ENCODE results near the gene HEATR5A.
"Not testable (repeated sequence)": the region's sequence is repeated elsewhere in the genome, so short reads cannot be mapped to it uniquely, and the experiment has no call there.

HEATR5A gene
- long read RNA-seq, partial matches to known transcripts = 4 of 5 reads
- long read RNA-seq, other reads (novel, unspliced or antisense) = 1 of 5 reads

GRCh38 chr14:31420319-31421111 is at the start of gene HEATR5A:
Gene HEATR5A (minus strand): TSS chr14:31420550. CDS start chr14:31402975, 17,575 bp downstream.
- Histone ChIP-seq H3K27ac (replicated peaks) (peak within 1 kb of the TSS; percentile 88), H3K4me3 (replicated peaks; ENCODE audit: insufficient read depth, low read length) (peak within 1 kb of the TSS; percentile 86), H3K27me3 (ENCODE audit: insufficient read depth, poor library complexity, severe bottlenecking) (no peaks in the 10 kb centered on the region)
- DNase-seq (ENCODE audit: low read depth in 1 of 2, low spot score in 1 of 2) = peak; percentile 84 to 93
- peak; percentile 63 for TF ChIP-seq REST (IDR thresholded peaks at IDR 0.05; ENCODE audit: insufficient replicate concordance, low read depth)
- TF ChIP-seq, protein P1, sequence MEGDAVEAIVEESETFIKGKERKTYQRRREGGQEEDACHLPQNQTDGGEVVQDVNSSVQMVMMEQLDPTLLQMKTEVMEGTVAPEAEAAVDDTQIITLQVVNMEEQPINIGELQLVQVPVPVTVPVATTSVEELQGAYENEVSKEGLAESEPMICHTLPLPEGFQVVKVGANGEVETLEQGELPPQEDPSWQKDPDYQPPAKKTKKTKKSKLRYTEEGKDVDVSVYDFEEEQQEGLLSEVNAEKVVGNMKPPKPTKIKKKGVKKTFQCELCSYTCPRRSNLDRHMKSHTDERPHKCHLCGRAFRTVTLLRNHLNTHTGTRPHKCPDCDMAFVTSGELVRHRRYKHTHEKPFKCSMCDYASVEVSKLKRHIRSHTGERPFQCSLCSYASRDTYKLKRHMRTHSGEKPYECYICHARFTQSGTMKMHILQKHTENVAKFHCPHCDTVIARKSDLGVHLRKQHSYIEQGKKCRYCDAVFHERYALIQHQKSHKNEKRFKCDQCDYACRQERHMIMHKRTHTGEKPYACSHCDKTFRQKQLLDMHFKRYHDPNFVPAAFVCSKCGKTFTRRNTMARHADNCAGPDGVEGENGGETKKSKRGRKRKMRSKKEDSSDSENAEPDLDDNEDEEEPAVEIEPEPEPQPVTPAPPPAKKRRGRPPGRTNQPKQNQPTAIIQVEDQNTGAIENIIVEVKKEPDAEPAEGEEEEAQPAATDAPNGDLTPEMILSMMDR (IDR thresholded peaks at IDR 0.05; ENCODE audit: insufficient read depth, low read length) = no peak
- TF ChIP-seq POLR2AphosphoS5 (IDR thresholded peaks at IDR 0.05; ENCODE audit: low read depth) = peak; percentile 84
- TF ChIP-seq GABPA (IDR thresholded peaks at IDR 0.05; ENCODE audit: low read depth) = no peak
- TF ChIP-seq SPI1 (IDR thresholded peaks at IDR 0.05; ENCODE audit: borderline replicate concordance, low read depth) = no peak

DNA sequence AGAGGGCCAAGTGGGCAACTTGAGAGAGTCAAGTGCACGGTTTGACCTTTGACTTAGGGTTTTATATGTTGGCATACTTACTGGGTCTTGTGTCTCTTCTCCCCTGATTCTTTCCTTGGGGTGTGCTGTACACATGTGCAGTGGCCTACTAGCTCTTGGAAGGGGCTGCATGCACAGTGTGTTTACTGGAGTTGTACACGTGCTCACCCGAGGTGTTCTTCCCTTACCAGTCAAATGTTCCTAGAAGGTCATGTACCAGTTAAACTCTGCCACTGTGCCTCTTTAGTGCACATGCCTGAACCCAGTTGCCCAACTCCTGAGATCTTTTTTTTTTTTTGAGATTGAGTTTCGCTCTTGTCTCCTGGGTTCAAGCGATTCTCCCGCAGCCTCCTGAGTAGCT is 46.2 kb upstream of the HEATR5A start:
- TF ChIP-seq SPI1 (IDR thresholded peaks at IDR 0.05; ENCODE audit: borderline replicate concordance, low read depth) (no peak), POLR2AphosphoS5 (IDR thresholded peaks at IDR 0.05; ENCODE audit: low read depth) (no peak), REST (IDR thresholded peaks at IDR 0.05; ENCODE audit: insufficient replicate concordance, low read depth) (no peak), GABPA (IDR thresholded peaks at IDR 0.05; ENCODE audit: low read depth) (no peak)
- TF ChIP-seq, protein P1 (IDR thresholded peaks at IDR 0.05; ENCODE audit: insufficient read depth, low read length) = no peak
- Histone ChIP-seq H3K27me3 (ENCODE audit: insufficient read depth, poor library complexity, severe bottlenecking) (no peaks in the 10 kb centered on the region), H3K27ac (replicated peaks) (no peak overlapping the region), H3K4me3 (replicated peaks; ENCODE audit: insufficient read depth, low read length) (no peak overlapping the region)
- no peak for DNase-seq (ENCODE audit: low read depth in 1 of 2, low spot score in 1 of 2)

- TF ChIP-seq REST (IDR thresholded peaks at IDR 0.05; ENCODE audit: insufficient replicate concordance, low read depth) (no peak), GABPA (IDR thresholded peaks at IDR 0.05; ENCODE audit: low read depth) (no peak), SPI1 (IDR thresholded peaks at IDR 0.05; ENCODE audit: borderline replicate concordance, low read depth) (no peak), POLR2AphosphoS5 (IDR thresholded peaks at IDR 0.05; ENCODE audit: low read depth) (no peak)
- TF ChIP-seq, protein P1 (IDR thresholded peaks at IDR 0.05; ENCODE audit: insufficient read depth, low read length) = no peak
- Histone ChIP-seq H3K4me3 (replicated peaks; ENCODE audit: insufficient read depth, low read length) (no peak overlapping the region), H3K27ac (replicated peaks) (no peak overlapping the region), H3K27me3 (ENCODE audit: insufficient read depth, poor library complexity, severe bottlenecking) (no peaks in the 10 kb centered on the region)
- DNase-seq (ENCODE audit: low read depth in 1 of 2, low spot score in 1 of 2) = no peak
Measured at GRCh38 chr14:31465111-31465510, 44.8 kb upstream of the HEATR5A start.

GRCh38 chr14:31462450-31462849 is 42.1 kb upstream of the HEATR5A start:
- not testable (repeated sequence) for H3K27ac ChIP-seq (replicated peaks); H3K4me3 ChIP-seq (replicated peaks; ENCODE audit: insufficient read depth, low read length); H3K27me3 ChIP-seq (ENCODE audit: insufficient read depth, poor library complexity, severe bottlenecking); DNase-seq (ENCODE audit: low read depth in 1 of 2, low spot score in 1 of 2)
